H1 (cell line): ENCODE measurements around the gene SPRN.

ENCODE experiments used
- BRCA1 ChIP-seq: IDR thresholded peaks from 2 replicates; pipeline ENCODE4 v1.6.1; 2012; ENCODE audit warnings: low read depth, low read length, improper control_type of control experiment
- CBX8 ChIP-seq: fragments of 300-800, 300-1000 bp; sonication (generic); IDR thresholded peaks from 2 replicates; pipeline ENCODE4 v1.7.1; 2016; ENCODE audit warnings: low read depth, low read length, borderline replicate concordance
- HDAC2 ChIP-seq, 2 experiments: fragments of 300-600 bp in 1 of 2; sonication (generic) in 1 of 2; IDR thresholded peaks; 2 replicates each; pipeline ENCODE4 v1.6.1; 2011 to 2012; ENCODE audit warnings: low read depth in 2 of 2, low read length in 2 of 2, mild to moderate bottlenecking in 2 of 2, moderate library complexity in 2 of 2, borderline replicate concordance in 1 of 2, inconsistent platforms in 1 of 2
- JUND ChIP-seq: IDR thresholded peaks from 2 replicates; pipeline ENCODE4 v1.6.1; 2011; ENCODE audit warnings: mild to moderate bottlenecking, improper control_type of control experiment, low read length
- KDM1A ChIP-seq: fragments of 200-600, 300-600 bp; sonication (generic); IDR thresholded peaks from 2 replicates; pipeline ENCODE4 v1.7.1; 2016; ENCODE audit warnings: mild to moderate bottlenecking, low read length, borderline replicate concordance
- POLR2A ChIP-seq, 2 experiments: IDR thresholded peaks; 1 replicate in 1 of 2; 2 replicates in 1 of 2; pipeline ENCODE4 v1.6.1; 2011; ENCODE audit warnings: low read depth in 2 of 2, low read length in 2 of 2, mild to moderate bottlenecking in 2 of 2; ENCODE audit errors: control extremely low read depth in 1 of 2
- POLR2AphosphoS5 ChIP-seq: IDR thresholded peaks from 2 replicates; pipeline ENCODE4 v1.6.1; 2011; ENCODE audit warnings: low read depth, low read length
- RAD21 ChIP-seq, 2 experiments: IDR thresholded peaks in 1 of 2; conservative IDR thresholded peaks in 1 of 2; 2 replicates each; pipeline ENCODE4 v1.6.1; 2011; ENCODE audit warnings: low read depth in 2 of 2, low read length in 2 of 2, improper control_type of control experiment in 1 of 2, inconsistent platforms in 1 of 2, mild to moderate bottlenecking in 1 of 2, moderate library complexity in 1 of 2
- SIN3A ChIP-seq, 2 experiments: IDR thresholded peaks in 1 of 2; conservative IDR thresholded peaks in 1 of 2; 2 replicates each; pipeline ENCODE4 v1.6.1; 2011 to 2012; ENCODE audit warnings: low read length in 2 of 2, improper control_type of control experiment in 1 of 2, low read depth in 1 of 2, mild to moderate bottlenecking in 1 of 2
- SUZ12 ChIP-seq: fragments of 200-600 bp; sonication (generic); IDR thresholded peaks from 2 replicates; pipeline ENCODE4 v1.6.1; 2012; ENCODE audit warnings: mild to moderate bottlenecking, inconsistent platforms, low read length, moderate library complexity, mixed read lengths
- TAF1 ChIP-seq: IDR thresholded peaks from 2 replicates; pipeline ENCODE4 v1.6.1; 2011; ENCODE audit warnings: mild to moderate bottlenecking, low read depth, low read length
- TF ChIP-seq, protein P1 (sequence below), 3 experiments: IDR thresholded peaks; 1 replicate in 2 of 3; 2 replicates in 1 of 3; pipeline versions ENCODE4 v1.5.1 to v1.6.1; 2011; ENCODE audit warnings: low read length in 3 of 3, mild to moderate bottlenecking in 3 of 3, inconsistent platforms in 2 of 3, low read depth in 1 of 3, moderate library complexity in 1 of 3; ENCODE audit not compliant: insufficient read depth in 1 of 3; ENCODE audit errors: control extremely low read depth in 1 of 3
- TF ChIP-seq, protein P2 (sequence below): IDR thresholded peaks from 2 replicates; pipeline ENCODE4 v1.6.1; 2012; ENCODE audit warnings: low read length, inconsistent platforms

DNA sequence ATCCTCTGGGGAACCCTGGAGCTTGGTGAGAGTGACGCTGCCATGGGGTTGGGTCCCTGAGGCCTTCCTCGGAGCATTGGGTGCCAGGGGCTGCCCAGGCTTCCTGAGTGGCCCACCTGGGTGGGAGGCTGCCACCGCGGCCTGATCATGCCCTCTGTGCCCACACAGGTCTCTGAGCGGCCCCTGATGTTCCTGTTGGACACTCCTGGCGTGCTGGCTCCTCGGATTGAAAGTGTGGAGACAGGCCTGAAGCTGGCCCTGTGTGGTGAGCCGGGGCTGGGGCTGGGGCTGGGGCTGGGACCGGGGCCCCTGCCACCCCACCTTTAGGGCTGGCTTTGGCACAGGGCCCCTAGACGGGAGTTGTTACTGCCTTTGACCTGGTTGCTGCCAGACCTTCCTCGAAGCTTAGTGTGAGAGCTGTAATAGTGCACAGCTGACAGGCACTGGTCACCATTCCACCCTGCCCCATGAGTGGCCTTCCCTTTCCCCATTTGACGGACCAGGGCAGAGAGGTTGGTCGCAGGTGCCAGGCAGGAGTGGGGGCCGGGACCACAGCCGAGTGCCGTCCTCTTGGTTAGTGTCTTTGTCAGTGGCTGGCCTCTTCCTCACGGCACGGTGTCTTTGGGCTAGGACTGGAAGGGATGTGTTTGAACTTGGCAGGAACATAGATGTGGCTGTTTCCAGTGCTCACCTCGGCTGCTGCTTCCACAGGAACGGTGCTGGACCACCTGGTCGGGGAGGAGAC, 22.3 kb downstream of the SPRN start:
- TF ChIP-seq POLR2AphosphoS5 (no peak), POLR2A (IDR thresholded peaks at IDR 0.05; ENCODE audit: control extremely low read depth in 1 of 2, low read depth in 2 of 2, low read length in 2 of 2) (no peak), JUND (no peak), RAD21 (IDR thresholded peaks at IDR 0.05 in 1 of 2, conservative IDR thresholded peaks at IDR 0.05 in 1 of 2; ENCODE audit: low read depth in 2 of 2, low read length in 2 of 2) (no peak), BRCA1 (no peak), CBX8 (no peak), SIN3A (conservative IDR thresholded peaks at IDR 0.05 in 1 of 2, IDR thresholded peaks at IDR 0.05 in 1 of 2; ENCODE audit: low read depth in 1 of 2, low read length in 2 of 2) (no peak), KDM1A (no peak), HDAC2 (IDR thresholded peaks at IDR 0.05; ENCODE audit: borderline replicate concordance in 1 of 2, low read depth in 2 of 2, low read length in 2 of 2) (no peak), SUZ12 (no peak), TAF1 (no peak)
- TF ChIP-seq, protein P1, sequence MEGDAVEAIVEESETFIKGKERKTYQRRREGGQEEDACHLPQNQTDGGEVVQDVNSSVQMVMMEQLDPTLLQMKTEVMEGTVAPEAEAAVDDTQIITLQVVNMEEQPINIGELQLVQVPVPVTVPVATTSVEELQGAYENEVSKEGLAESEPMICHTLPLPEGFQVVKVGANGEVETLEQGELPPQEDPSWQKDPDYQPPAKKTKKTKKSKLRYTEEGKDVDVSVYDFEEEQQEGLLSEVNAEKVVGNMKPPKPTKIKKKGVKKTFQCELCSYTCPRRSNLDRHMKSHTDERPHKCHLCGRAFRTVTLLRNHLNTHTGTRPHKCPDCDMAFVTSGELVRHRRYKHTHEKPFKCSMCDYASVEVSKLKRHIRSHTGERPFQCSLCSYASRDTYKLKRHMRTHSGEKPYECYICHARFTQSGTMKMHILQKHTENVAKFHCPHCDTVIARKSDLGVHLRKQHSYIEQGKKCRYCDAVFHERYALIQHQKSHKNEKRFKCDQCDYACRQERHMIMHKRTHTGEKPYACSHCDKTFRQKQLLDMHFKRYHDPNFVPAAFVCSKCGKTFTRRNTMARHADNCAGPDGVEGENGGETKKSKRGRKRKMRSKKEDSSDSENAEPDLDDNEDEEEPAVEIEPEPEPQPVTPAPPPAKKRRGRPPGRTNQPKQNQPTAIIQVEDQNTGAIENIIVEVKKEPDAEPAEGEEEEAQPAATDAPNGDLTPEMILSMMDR (IDR thresholded peaks at IDR 0.05; ENCODE audit: control extremely low read depth in 1 of 3, insufficient read depth in 1 of 3, low read depth in 1 of 3, low read length in 3 of 3): no peak
- TF ChIP-seq, protein P2, sequence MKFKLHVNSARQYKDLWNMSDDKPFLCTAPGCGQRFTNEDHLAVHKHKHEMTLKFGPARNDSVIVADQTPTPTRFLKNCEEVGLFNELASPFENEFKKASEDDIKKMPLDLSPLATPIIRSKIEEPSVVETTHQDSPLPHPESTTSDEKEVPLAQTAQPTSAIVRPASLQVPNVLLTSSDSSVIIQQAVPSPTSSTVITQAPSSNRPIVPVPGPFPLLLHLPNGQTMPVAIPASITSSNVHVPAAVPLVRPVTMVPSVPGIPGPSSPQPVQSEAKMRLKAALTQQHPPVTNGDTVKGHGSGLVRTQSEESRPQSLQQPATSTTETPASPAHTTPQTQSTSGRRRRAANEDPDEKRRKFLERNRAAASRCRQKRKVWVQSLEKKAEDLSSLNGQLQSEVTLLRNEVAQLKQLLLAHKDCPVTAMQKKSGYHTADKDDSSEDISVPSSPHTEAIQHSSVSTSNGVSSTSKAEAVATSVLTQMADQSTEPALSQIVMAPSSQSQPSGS: no peak
